Tibial nerve (tissue), 4 donors: ENCODE measurements around the gene TM4SF20. TPM values are rescaled to one million over a fixed set of nuclear protein-coding genes. Genes with fewer than 3 reads are reported as not detected.

Source experiments
- DNase-seq, 2 donors: peaks; one replicate each; pipeline ENCODE4 v3.0.0-alpha.2; 2019; ENCODE audit warnings: low spot score in 2 of 2
- H3K27ac ChIP-seq, 4 donors: fragments of 200-600 bp; sonication (generic) in 3 of 4; one replicate each; pipeline ENCODE4 v1.5.1; 2017 to 2019; ENCODE audit warnings: mild to moderate bottlenecking in 1 of 4
- H3K27me3 ChIP-seq, 2 donors: fragments of 200-600 bp; sonication (generic) in 1 of 2; one replicate each; pipeline versions ENCODE4 v1.5.1 to v1.6.0; 2017 to 2019
- H3K36me3 ChIP-seq, 3 donors: fragments of 200-600 bp; sonication (generic); one replicate each; pipeline ENCODE4 v1.5.1; 2018 to 2019
- H3K4me1 ChIP-seq, 4 donors: fragments of 200-600 bp; sonication (generic) in 3 of 4; one replicate each; pipeline ENCODE4 v1.5.1; 2017 to 2019
- H3K4me3 ChIP-seq, 4 donors: fragments of 200-600 bp; sonication (generic) in 3 of 4; one replicate each; pipeline ENCODE4 v1.5.1; 2017 to 2019; ENCODE audit warnings: mild to moderate bottlenecking in 1 of 4, moderate library complexity in 1 of 4
- H3K9me3 ChIP-seq, 4 donors: fragments of 200-600 bp; sonication (generic) in 3 of 4; one replicate each; pipeline ENCODE4 v1.5.1; 2017 to 2019
- CTCF ChIP-seq, 5 experiments: fragments of 200-600 bp in 3 of 5; fragments of 450-650 bp in 2 of 5; sonication (generic) in 3 of 5; IDR thresholded peaks; one replicate each; pipeline ENCODE4 v1.5.1; 2016 to 2019; ENCODE audit warnings: antibody characterized with exemption in 5 of 5, mild to moderate bottlenecking in 3 of 5, moderate library complexity in 2 of 5
- EP300 ChIP-seq, 2 donors: sonication (generic); formaldehyde crosslinking; IDR thresholded peaks; one replicate each; pipeline ENCODE4 v1.6.1; 2017; ENCODE audit warnings: antibody characterized with exemption in 2 of 2, mild to moderate bottlenecking in 1 of 2
- POLR2A ChIP-seq, 2 donors: fragments of 450-650 bp; IDR thresholded peaks; one replicate each; pipeline ENCODE4 v1.6.1; 2017; ENCODE audit warnings: antibody characterized with exemption in 2 of 2, mild to moderate bottlenecking in 2 of 2, moderate library complexity in 2 of 2
- WGBS, 2 donors: methylation state at CpG; one replicate each; pipeline ENCODE4 v1.1.5; 2018; 5-methylcytosine and 5-hydroxymethylcytosine counted together
- total RNA-seq, 4 donors: library from RNA; depleted of rRNA; stranded (reverse); fragments of >200 nt; gene quantifications; one replicate each; pipeline ENCODE4 v1.1.0, GENCODE V29; 2016

The TM4SF20 gene
- total RNA-seq, 4 donors from 2014 or later, result not detected

GRCh38 chr2:227415538-227416424 is 36.7 kb upstream of the TM4SF20 start:
- H3K9me3 ChIP-seq, result no peaks in the 10 kb centered on the region
- WGBS, 2 donors, result 34 to 46% methylated on average over 10 of the region's 10 CpGs
- H3K36me3 ChIP-seq, result no peaks in the 10 kb centered on the region
- H3K4me1 ChIP-seq, result peaks cover 0 to 20% (median 9%) of the 10 kb centered on the region in 4 donors
- H3K27ac ChIP-seq, result peak overlapping the region in 2 of 4 donors; percentile 11 to 74
- H3K27me3 ChIP-seq, result no peaks in the 10 kb centered on the region
- DNase-seq, result peak in 1 of 2 donors; percentile 17
- TF ChIP-seq CTCF (IDR thresholded peaks at IDR 0.05), result peak in 1 of 5 experiments; percentile 20
- peak in 1 of 2 donors; percentile 56 for TF ChIP-seq EP300 (IDR thresholded peaks at IDR 0.05)
- no peak for TF ChIP-seq POLR2A (IDR thresholded peaks at IDR 0.05)
- H3K4me3 ChIP-seq, result no peak overlapping the region

- Histone ChIP-seq H3K27ac (peak overlapping the region in 2 of 4 donors; percentile 11 to 74), H3K9me3 (no peaks in the 10 kb centered on the region), H3K36me3 (no peaks in the 10 kb centered on the region), H3K4me3 (no peak overlapping the region), H3K27me3 (no peaks in the 10 kb centered on the region), H3K4me1 (peaks cover 0 to 20% (median 9%) of the 10 kb centered on the region in 4 donors)
- WGBS, 2 donors, result 79 to 81% methylated on average over 3 of the region's 3 CpGs
- no peak for DNase-seq
- TF ChIP-seq POLR2A (IDR thresholded peaks at IDR 0.05) (no peak), CTCF (IDR thresholded peaks at IDR 0.05) (no peak), EP300 (IDR thresholded peaks at IDR 0.05) (no peak)
Measured at GRCh38 chr2:227414846-227415245, 35.7 kb upstream of the TM4SF20 start.

- no peak overlapping the region for H3K4me3 ChIP-seq
- WGBS, 2 donors, result 75 to 79% methylated on average over 8 of the region's 8 CpGs
Measured at GRCh38 chr2:227413371-227413770, 34.3 kb upstream of the TM4SF20 start.

GRCh38 chr2:227412877-227413276 is 33.8 kb upstream of the TM4SF20 start:
- WGBS, 2 donors, result 70 to 74% methylated on average over 5 of the region's 5 CpGs
- Histone ChIP-seq H3K4me1 (peaks cover 0 to 20% (median 9%) of the 10 kb centered on the region in 4 donors), H3K27me3 (no peaks in the 10 kb centered on the region), H3K36me3 (no peaks in the 10 kb centered on the region), H3K9me3 (no peaks in the 10 kb centered on the region), H3K4me3 (no peak overlapping the region), H3K27ac (no peak overlapping the region)
- DNase-seq, result no peak
- TF ChIP-seq CTCF (IDR thresholded peaks at IDR 0.05) (no peak), EP300 (IDR thresholded peaks at IDR 0.05) (no peak), POLR2A (IDR thresholded peaks at IDR 0.05) (no peak)

More at GRCh38 chr2:227413371-227413770, 34.3 kb upstream of the TM4SF20 start:
- H3K4me1 ChIP-seq, result peaks cover 0 to 20% (median 9%) of the 10 kb centered on the region in 4 donors
- no peaks in the 10 kb centered on the region for H3K9me3 ChIP-seq
- no peaks in the 10 kb centered on the region for H3K27me3 ChIP-seq
- no peak overlapping the region for H3K27ac ChIP-seq
- TF ChIP-seq EP300 (IDR thresholded peaks at IDR 0.05), result no peak
- TF ChIP-seq POLR2A (IDR thresholded peaks at IDR 0.05), result no peak
- no peak for TF ChIP-seq CTCF (IDR thresholded peaks at IDR 0.05)
- no peaks in the 10 kb centered on the region for H3K36me3 ChIP-seq
- no peak for DNase-seq

GRCh38 chr2:227411990-227412350 is 32.9 kb upstream of the TM4SF20 start:
- peaks cover 0 to 27% (median 13%) of the 10 kb centered on the region in 4 donors for H3K4me1 ChIP-seq
- no peaks in the 10 kb centered on the region for H3K9me3 ChIP-seq
- TF ChIP-seq EP300 (IDR thresholded peaks at IDR 0.05) (no peak), CTCF (IDR thresholded peaks at IDR 0.05) (no peak), POLR2A (IDR thresholded peaks at IDR 0.05) (no peak)
- H3K4me3 ChIP-seq, result no peak overlapping the region
- DNase-seq, result no peak
- 75 to 77% methylated on average over 3 of the region's 3 CpGs for WGBS, 2 donors
- H3K27me3 ChIP-seq, result no peaks in the 10 kb centered on the region
- H3K27ac ChIP-seq, result no peak overlapping the region
- no peaks in the 10 kb centered on the region for H3K36me3 ChIP-seq
